H1 (cell line): Measurements from ENCODE around the gene CARF. TPM values are rescaled to one million over a fixed set of nuclear protein-coding genes. Genes with fewer than 3 reads are reported as not detected.

Source experiments
- CTCF ChIA-PET: fragments of 300-600 bp; sonication (Branson Sonifier 250); formaldehyde crosslinking; loops from one replicate; lab custom pipeline; 2021; ENCODE audit not compliant: partially characterized antibody; lab: Charles Lee
- POLR2A ChIA-PET: fragments of 300-600 bp; sonication (Branson Sonifier 250); formaldehyde crosslinking; loops from one replicate; lab custom pipeline; 2021; ENCODE audit warnings: inconsistent platforms; ENCODE audit not compliant: partially characterized antibody; lab: Charles Lee
- DNase-seq, 2 experiments: peaks; one replicate each; pipeline versions ENCODE4 v3.0.0 to v3.0.0-alpha.2; 2010 to 2022; ENCODE audit warnings: low spot score in 2 of 2, low read depth in 1 of 2, mixed read lengths in 1 of 2
- FAIRE-seq: peaks from 2 replicates; lab custom pipeline; 2011; peaks lifted over from hg19 to GRCh38; lab: Jason Lieb, UNC
- H2AFZ ChIP-seq: 2 replicates; pipeline ENCODE4 v1.8.1; 2012; ENCODE audit warnings: low read length, inconsistent platforms
- H2AK5ac ChIP-seq: 2 replicates; pipeline ENCODE4 v1.6.1; 2013; ENCODE audit warnings: low read depth, low read length
- H2BK120ac ChIP-seq: replicated peaks from 2 replicates; pipeline ENCODE3; 2013; ENCODE audit warnings: low read depth, low read length, inconsistent platforms
- H2BK12ac ChIP-seq: 2 replicates; pipeline ENCODE4 v1.6.1; 2013; ENCODE audit warnings: low read depth, low read length
- H2BK15ac ChIP-seq: 2 replicates; pipeline ENCODE4 v1.6.1; 2013; ENCODE audit warnings: low read length
- H2BK20ac ChIP-seq: 2 replicates; pipeline ENCODE4 v1.6.1; 2013; ENCODE audit warnings: low read length
- H2BK5ac ChIP-seq: 2 replicates; pipeline ENCODE4 v1.6.1; 2013; ENCODE audit warnings: low read depth, low read length
- H3K14ac ChIP-seq: 2 replicates; pipeline ENCODE4 v1.6.1; 2013; ENCODE audit warnings: inconsistent platforms; ENCODE audit not compliant: insufficient read length
- H3K18ac ChIP-seq: 2 replicates; pipeline ENCODE4 v1.6.1; 2013; ENCODE audit warnings: low read length; ENCODE audit errors: extremely low read depth
- H3K23ac ChIP-seq: 2 replicates; pipeline ENCODE4 v1.6.1; 2013; ENCODE audit warnings: inconsistent platforms; ENCODE audit not compliant: insufficient read length
- H3K23me2 ChIP-seq: 2 replicates; pipeline ENCODE4 v1.6.1; 2013; ENCODE audit warnings: low read depth, low read length
- H3K27ac ChIP-seq: 2 replicates; pipeline ENCODE4 v1.6.1; 2011; ENCODE audit warnings: low read depth, low read length, inconsistent platforms
- H3K27me3 ChIP-seq, 4 experiments: replicated peaks in 1 of 4; 1 replicate in 1 of 4; 2 replicates in 3 of 4; pipeline versions ENCODE4 v1.6.1 to v1.8.1; 2011 to 2013; ENCODE audit warnings: low read length in 3 of 4, mild to moderate bottlenecking in 3 of 4, inconsistent platforms in 2 of 4, mixed read lengths in 2 of 4, moderate library complexity in 1 of 4; ENCODE audit not compliant: control insufficient read depth in 3 of 4, insufficient read depth in 3 of 4; ENCODE audit errors: extremely low read depth in 1 of 4
- H3K36me3 ChIP-seq, 4 experiments: 2 replicates each; pipeline versions ENCODE4 v1.6.1 to v1.8.1; 2011 to 2013; ENCODE audit warnings: mild to moderate bottlenecking in 4 of 4, low read length in 3 of 4, moderate library complexity in 2 of 4, control low read depth in 1 of 4, inconsistent platforms in 1 of 4; ENCODE audit not compliant: insufficient read depth in 4 of 4, control insufficient read depth in 2 of 4
- H3K4ac ChIP-seq: replicated peaks from 2 replicates; pipeline ENCODE3; 2013; ENCODE audit warnings: low read length, low read depth, mixed read lengths, inconsistent platforms; ENCODE audit not compliant: insufficient read length
- H3K4me1 ChIP-seq, 4 experiments: replicated peaks in 1 of 4; 1 replicate in 1 of 4; 2 replicates in 3 of 4; pipeline versions ENCODE4 v1.6.1 to v1.8.1; 2011 to 2013; ENCODE audit warnings: low read length in 3 of 4, inconsistent platforms in 2 of 4, mixed read lengths in 1 of 4; ENCODE audit not compliant: insufficient read depth in 4 of 4, control insufficient read depth in 3 of 4
- H3K4me2 ChIP-seq, 2 experiments: 2 replicates each; pipeline versions ENCODE4 v1.6.1 to v1.8.1; 2011 to 2013; ENCODE audit warnings: low read depth in 2 of 2, low read length in 2 of 2, control low read depth in 1 of 2, inconsistent platforms in 1 of 2, mild to moderate bottlenecking in 1 of 2; ENCODE audit not compliant: insufficient read depth in 1 of 2
- H3K4me3 ChIP-seq, 4 experiments: fragments of 200-600, 300-600 bp in 1 of 4; sonication (generic), shearing (Covaris generic), sonication (Bioruptor Twin) in 1 of 4; 2 replicates each; pipeline versions ENCODE4 v1.5.1 to v1.8.1; 2011 to 2016; ENCODE audit warnings: low read length in 4 of 4, low read depth in 3 of 4, control low read depth in 2 of 4, inconsistent platforms in 2 of 4, mild to moderate bottlenecking in 2 of 4, mixed read lengths in 1 of 4, moderate library complexity in 1 of 4; ENCODE audit not compliant: insufficient read depth in 2 of 4; ENCODE audit errors: extremely low read depth in 1 of 4
- H3K56ac ChIP-seq: replicated peaks from 2 replicates; pipeline ENCODE3; 2013; ENCODE audit warnings: low read depth, mild to moderate bottlenecking, mixed read lengths, low read length, inconsistent platforms; ENCODE audit not compliant: insufficient read length
- H3K79me1 ChIP-seq: 2 replicates; pipeline ENCODE4 v1.6.1; 2013; ENCODE audit warnings: low read depth, low read length, control low read depth
- H3K79me2 ChIP-seq, 2 experiments: 2 replicates each; pipeline versions ENCODE4 v1.6.1 to v1.8.1; 2012 to 2013; ENCODE audit warnings: low read length in 2 of 2, mild to moderate bottlenecking in 2 of 2, inconsistent platforms in 1 of 2; ENCODE audit not compliant: insufficient read depth in 2 of 2, control insufficient read depth in 1 of 2
- H3K9ac ChIP-seq, 4 experiments: replicated peaks in 1 of 4; 1 replicate in 1 of 4; 2 replicates in 3 of 4; pipeline versions ENCODE4 v1.6.1 to v1.8.1; 2011 to 2013; ENCODE audit warnings: low read depth in 3 of 4, low read length in 3 of 4, control low read depth in 2 of 4, mild to moderate bottlenecking in 2 of 4, moderate library complexity in 2 of 4, inconsistent platforms in 1 of 4; ENCODE audit errors: extremely low read depth in 1 of 4
- H3K9me3 ChIP-seq, 2 experiments: 2 replicates each; pipeline versions ENCODE4 v1.6.1 to v1.8.1; 2012 to 2013; ENCODE audit warnings: mild to moderate bottlenecking in 2 of 2, moderate library complexity in 2 of 2, control low read depth in 1 of 2, inconsistent platforms in 1 of 2, low read depth in 1 of 2, low read length in 1 of 2, mixed read lengths in 1 of 2; ENCODE audit not compliant: insufficient read depth in 2 of 2
- H4K20me1 ChIP-seq, 2 experiments: replicated peaks in 1 of 2; 2 replicates each; pipeline versions ENCODE3 to v1.8.1; 2011 to 2013; ENCODE audit warnings: inconsistent platforms in 2 of 2, low read length in 2 of 2, mild to moderate bottlenecking in 1 of 2; ENCODE audit not compliant: insufficient read depth in 2 of 2, control insufficient read depth in 1 of 2
- H4K5ac ChIP-seq: 2 replicates; pipeline ENCODE4 v1.6.1; 2013; ENCODE audit warnings: low read length, low read depth, mixed read lengths, inconsistent platforms; ENCODE audit not compliant: insufficient read length
- H4K8ac ChIP-seq: 2 replicates; pipeline ENCODE4 v1.8.0; 2013; ENCODE audit warnings: mild to moderate bottlenecking, moderate library complexity, low read length, inconsistent platforms; ENCODE audit not compliant: insufficient read depth; ENCODE audit errors: extremely low read depth
- H4K91ac ChIP-seq: replicated peaks from 2 replicates; pipeline ENCODE3; 2013; ENCODE audit warnings: low read length, mixed read lengths, inconsistent platforms; ENCODE audit not compliant: insufficient read length
- ATF2 ChIP-seq: IDR thresholded peaks from 2 replicates; pipeline ENCODE4 v1.6.1; 2012; ENCODE audit warnings: low read length, inconsistent platforms
- BCL11A ChIP-seq, 2 experiments: IDR thresholded peaks; one replicate each; pipeline ENCODE4 v1.6.1; 2011; ENCODE audit warnings: low read depth in 2 of 2, low read length in 2 of 2, mild to moderate bottlenecking in 2 of 2
- CEBPB ChIP-seq: IDR thresholded peaks from 2 replicates; pipeline ENCODE4 v1.6.1; 2012; ENCODE audit warnings: low read depth, low read length
- CHD1 ChIP-seq: IDR thresholded peaks from 2 replicates; pipeline ENCODE4 v1.6.1; 2012; ENCODE audit warnings: low read depth, low read length, improper control_type of control experiment
- CHD2 ChIP-seq: IDR thresholded peaks from 2 replicates; pipeline ENCODE4 v1.6.1; 2012; ENCODE audit warnings: low read length, improper control_type of control experiment
- CTBP2 ChIP-seq: IDR thresholded peaks from 2 replicates; pipeline ENCODE4 v1.7.0; 2011; ENCODE audit warnings: borderline replicate concordance, mild to moderate bottlenecking, moderate library complexity, mixed read lengths, low read length; ENCODE audit not compliant: insufficient read depth, insufficient read length
- GTF2F1 ChIP-seq: IDR thresholded peaks from 2 replicates; pipeline ENCODE4 v1.6.1; 2012; ENCODE audit warnings: low read depth, low read length, improper control_type of control experiment, borderline replicate concordance
- NANOG ChIP-seq: IDR thresholded peaks from 2 replicates; pipeline ENCODE4 v1.6.1; 2011; ENCODE audit warnings: low read length, low read depth, mild to moderate bottlenecking, inconsistent platforms; ENCODE audit not compliant: insufficient read depth, poor library complexity, severe bottlenecking
- NRF1 ChIP-seq: IDR thresholded peaks from 2 replicates; pipeline ENCODE4 v1.6.1; 2011; ENCODE audit warnings: mild to moderate bottlenecking, low read depth, low read length, improper control_type of control experiment
- PHF8 ChIP-seq: fragments of 200-600 bp; sonication (generic); conservative IDR thresholded peaks from 2 replicates; pipeline ENCODE4 v1.7.1; 2012; ENCODE audit warnings: low read depth, mild to moderate bottlenecking, inconsistent platforms, low read length, moderate library complexity
- RBBP5 ChIP-seq: IDR thresholded peaks from 2 replicates; pipeline ENCODE4 v1.7.1; 2012; ENCODE audit warnings: low read depth, mild to moderate bottlenecking, inconsistent platforms, low read length, moderate library complexity, borderline replicate concordance
- RNF2 ChIP-seq: fragments of 200-900, 300-1000 bp; sonication (generic); IDR thresholded peaks from 2 replicates; pipeline ENCODE4 v1.7.1; 2016; ENCODE audit warnings: borderline replicate concordance, low read depth, mild to moderate bottlenecking, antibody characterized with exemption, low read length; ENCODE audit not compliant: poor library complexity, severe bottlenecking; ENCODE audit errors: missing control alignments
- SRF ChIP-seq: IDR thresholded peaks from 2 replicates; pipeline ENCODE4 v1.6.1; 2011; ENCODE audit warnings: mild to moderate bottlenecking, low read depth, low read length, moderate library complexity
- TBP ChIP-seq: IDR thresholded peaks from 2 replicates; pipeline ENCODE4 v1.6.1; 2011; ENCODE audit warnings: low read depth, low read length, improper control_type of control experiment
- polyA plus RNA-seq, 7 experiments: library from polyadenylated mRNA; depleted of rRNA in 3 of 7; stranded (reverse) in 5 of 7; unstranded in 2 of 7; fragments of >200 nt in 5 of 7; fragments of 200-250 nt in 2 of 7; gene quantifications; 1 replicate in 5 of 7; 2 replicates in 1 of 7; 4 replicates in 1 of 7; pipeline versions ENCODE4 v1.2.1 to v1.2.3, GENCODE V29; 2011 to 2013; ENCODE audit warnings: missing spikeins in 2 of 7, mixed read lengths in 2 of 7
- total RNA-seq: library from RNA; stranded (reverse); fragmentation: NEBNext Ultra II Directional; extraction: Animal tissue kit (Norgen Biotek cat#: 25700); gene quantifications from 2 replicates; pipeline ENCODE4 v1.2.1, GENCODE V29; 2021

The CARF gene
- total and polyA plus RNA-seq, 2 of the 8 experiments (the other 6 are each of a cell fraction or from before 2014, with no cell fraction given) = 2.0 to 2.6 TPM

DNA sequence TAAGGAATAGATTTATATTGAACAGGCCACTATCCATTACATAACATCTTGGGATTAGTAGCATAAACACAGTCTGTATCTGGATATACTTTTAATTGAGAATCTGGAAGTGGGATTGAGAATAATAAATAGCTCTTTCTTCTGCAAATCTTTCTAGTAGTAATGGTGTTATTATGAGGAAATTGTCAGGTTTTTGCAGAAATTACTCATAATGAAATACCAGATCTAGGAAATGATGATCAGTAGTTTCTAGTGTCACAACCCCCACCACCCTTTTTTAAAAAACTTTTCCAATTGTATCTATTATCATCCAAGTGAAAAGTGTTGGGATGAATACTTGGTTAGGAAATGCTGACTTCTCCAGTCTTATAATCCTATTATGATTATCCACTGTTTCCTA lies 121.3 kb downstream of the CARF start:
- H3K4ac ChIP-seq = no peak overlapping the region
- H3K9me3 ChIP-seq = no peaks in the 10 kb centered on the region
- H3K23ac ChIP-seq = no peak overlapping the region
- no peaks in the 10 kb centered on the region for H3K79me2 ChIP-seq
- H3K56ac ChIP-seq = no peak overlapping the region
- no peaks in the 10 kb centered on the region for H3K79me1 ChIP-seq
- H2AFZ ChIP-seq = no peak overlapping the region
- no peak overlapping the region for H3K4me3 ChIP-seq
- H4K20me1 ChIP-seq = no peaks in the 10 kb centered on the region
- H2BK15ac ChIP-seq = no peak overlapping the region
- H3K4me1 ChIP-seq = no peaks in the 10 kb centered on the region
- H2BK120ac ChIP-seq = no peak overlapping the region
- H3K4me2 ChIP-seq = no peak overlapping the region
- H3K23me2 ChIP-seq = no peaks in the 10 kb centered on the region
- no peak overlapping the region for H4K8ac ChIP-seq
- FAIRE-seq = no peak
- no peak overlapping the region for H3K27ac ChIP-seq
- no peak overlapping the region for H2BK12ac ChIP-seq
- H4K5ac ChIP-seq = no peak overlapping the region
- no peak overlapping the region for H3K14ac ChIP-seq
- no peak overlapping the region for H2BK5ac ChIP-seq
- no peak overlapping the region for H4K91ac ChIP-seq
- no peak for DNase-seq
- CTCF ChIA-PET = interaction anchor here (1.1 to 1.2 kb wide), 2 partner anchors 17 to 876 kb away, joined by 3 read pairs; no protein-coding TSS in a partner anchor
- H3K18ac ChIP-seq = no peak overlapping the region
- H3K9ac ChIP-seq = no peak overlapping the region
- H3K36me3 ChIP-seq = no peaks in the 10 kb centered on the region
- no peak overlapping the region for H2AK5ac ChIP-seq
- H3K27me3 ChIP-seq = no peaks in the 10 kb centered on the region
- H2BK20ac ChIP-seq = no peak overlapping the region
- POLR2A ChIA-PET = no interaction called here
- TF ChIP-seq TBP = no peak
- no peak for TF ChIP-seq PHF8
- no peak for TF ChIP-seq NRF1
- TF ChIP-seq RNF2 = no peak
- no peak for TF ChIP-seq NANOG
- TF ChIP-seq ATF2 = no peak
- TF ChIP-seq CEBPB = no peak
- TF ChIP-seq CHD2 = no peak
- no peak for TF ChIP-seq GTF2F1
- TF ChIP-seq CHD1 = no peak
- TF ChIP-seq RBBP5 = no peak
- TF ChIP-seq SRF = no peak
- no peak for TF ChIP-seq BCL11A (IDR thresholded peaks at IDR 0.05; ENCODE audit: low read depth in 2 of 2, low read length in 2 of 2)
- no peak for TF ChIP-seq CTBP2
